Mesenchymal stem cell (in vitro differentiated cells and primary cell): ENCODE data around the gene GABRP. TPM values are rescaled to one million over a fixed set of nuclear protein-coding genes. Genes with fewer than 3 reads are reported as not detected.

ENCODE experiments used
- DNase-seq: peaks from one replicate; pipeline ENCODE4 v3.0.0-alpha.2; 2013
- H2AFZ ChIP-seq: one replicate; pipeline ENCODE4 v1.6.1; 2013; ENCODE audit warnings: low read depth, mild to moderate bottlenecking, control low read depth, inconsistent platforms, low read length, moderate library complexity
- H2AK5ac ChIP-seq: 2 replicates; pipeline ENCODE4 v1.6.1; 2013; ENCODE audit warnings: low read length, moderate library complexity, mild to moderate bottlenecking, inconsistent platforms; ENCODE audit not compliant: severe bottlenecking
- H2BK120ac ChIP-seq: one replicate; pipeline ENCODE4 v1.6.1; 2013; ENCODE audit warnings: low read depth, mild to moderate bottlenecking, inconsistent platforms, low read length, moderate library complexity
- H2BK12ac ChIP-seq, 2 experiments: one replicate each; pipeline ENCODE4 v1.6.1; 2013; ENCODE audit warnings: inconsistent platforms in 2 of 2, low read length in 2 of 2, mild to moderate bottlenecking in 2 of 2, moderate library complexity in 2 of 2, control low read depth in 1 of 2
- H2BK15ac ChIP-seq: one replicate; pipeline ENCODE4 v1.6.1; 2013; ENCODE audit warnings: mild to moderate bottlenecking, low read depth, inconsistent platforms; ENCODE audit not compliant: poor library complexity, severe bottlenecking
- H2BK5ac ChIP-seq: 2 replicates; pipeline ENCODE4 v1.6.1; 2013; ENCODE audit warnings: low read depth, mild to moderate bottlenecking, low read length, control low read depth, inconsistent platforms; ENCODE audit not compliant: poor library complexity, severe bottlenecking
- H3K14ac ChIP-seq, 2 experiments: one replicate each; pipeline ENCODE4 v1.6.1; 2013; ENCODE audit warnings: inconsistent platforms in 2 of 2, low read length in 2 of 2, control low read depth in 1 of 2, mild to moderate bottlenecking in 1 of 2, moderate library complexity in 1 of 2
- H3K18ac ChIP-seq, 2 experiments: one replicate each; pipeline ENCODE4 v1.6.1; 2013; ENCODE audit warnings: inconsistent platforms in 2 of 2, low read length in 2 of 2, control low read depth in 1 of 2, low read depth in 1 of 2, mild to moderate bottlenecking in 1 of 2
- H3K23ac ChIP-seq, 2 experiments: one replicate each; pipeline ENCODE4 v1.6.1; 2013; ENCODE audit warnings: inconsistent platforms in 2 of 2, low read length in 2 of 2, mild to moderate bottlenecking in 2 of 2, moderate library complexity in 2 of 2, control low read depth in 1 of 2
- H3K27ac ChIP-seq: 2 replicates; pipeline ENCODE4 v1.5.1; 2013; ENCODE audit warnings: mild to moderate bottlenecking, moderate library complexity, low read length, control low read depth, inconsistent platforms; ENCODE audit not compliant: poor library complexity, severe bottlenecking
- H3K27me3 ChIP-seq, 2 experiments: 2 replicates each; pipeline versions ENCODE4 v1.6.1 to v1.7.0; 2013; ENCODE audit warnings: low read length in 2 of 2, mild to moderate bottlenecking in 2 of 2, moderate library complexity in 2 of 2, control low read depth in 1 of 2, inconsistent platforms in 1 of 2; ENCODE audit not compliant: control insufficient read depth in 1 of 2, insufficient read depth in 1 of 2
- H3K36me3 ChIP-seq, 2 experiments: 2 replicates each; pipeline versions ENCODE4 v1.6.1 to v1.7.0; 2013; ENCODE audit warnings: low read length in 2 of 2, control low read depth in 1 of 2, inconsistent platforms in 1 of 2, low read depth in 1 of 2, mild to moderate bottlenecking in 1 of 2; ENCODE audit not compliant: insufficient read depth in 2 of 2, control insufficient read depth in 1 of 2
- H3K4ac ChIP-seq, 2 experiments: one replicate each; pipeline ENCODE4 v1.6.1; 2013; ENCODE audit warnings: inconsistent platforms in 2 of 2, low read length in 2 of 2, mild to moderate bottlenecking in 2 of 2, moderate library complexity in 2 of 2, control low read depth in 1 of 2, low read depth in 1 of 2
- H3K4me1 ChIP-seq: 2 replicates; pipeline ENCODE4 v1.6.1; 2013; ENCODE audit warnings: low read depth, low read length, control low read depth; ENCODE audit not compliant: control insufficient read depth, insufficient read depth
- H3K4me2 ChIP-seq: 2 replicates; pipeline ENCODE4 v1.6.1; 2013; ENCODE audit warnings: low read length, mild to moderate bottlenecking, inconsistent platforms; ENCODE audit not compliant: poor library complexity, severe bottlenecking
- H3K4me3 ChIP-seq, 2 experiments: 2 replicates each; pipeline versions ENCODE4 v1.5.1 to v1.7.0; 2013; ENCODE audit warnings: low read length in 2 of 2, mild to moderate bottlenecking in 2 of 2, control low read depth in 1 of 2, low read depth in 1 of 2; ENCODE audit not compliant: insufficient read depth in 1 of 2
- H3K79me1 ChIP-seq: replicated peaks from 2 replicates; pipeline ENCODE4 v1.6.1; 2013; ENCODE audit warnings: mild to moderate bottlenecking, control low read depth, low read length, inconsistent platforms; ENCODE audit not compliant: poor library complexity, severe bottlenecking
- H3K9ac ChIP-seq: 2 replicates; pipeline ENCODE4 v1.7.0; 2013; ENCODE audit warnings: mild to moderate bottlenecking, low read length, moderate library complexity
- H3K9me3 ChIP-seq: 2 replicates; pipeline ENCODE4 v1.7.0; 2013; ENCODE audit warnings: mild to moderate bottlenecking, low read length; ENCODE audit not compliant: control insufficient read depth
- H4K8ac ChIP-seq: one replicate; pipeline ENCODE4 v1.6.1; 2013; ENCODE audit warnings: inconsistent platforms, mild to moderate bottlenecking, low read length, moderate library complexity
- H4K91ac ChIP-seq: one replicate; pipeline ENCODE4 v1.6.1; 2013; ENCODE audit warnings: mild to moderate bottlenecking, low read length, inconsistent platforms
- WGBS: methylation state at CpG from one replicate; pipeline ENCODE4 v1.1.7; 2013; ENCODE audit warnings: mixed read lengths; 5-methylcytosine and 5-hydroxymethylcytosine counted together
- polyA plus RNA-seq, 2 experiments: library from polyadenylated mRNA; stranded (reverse); fragments of 200-250 nt; gene quantifications; one replicate each; pipeline ENCODE4 v1.2.3, GENCODE V29; 2013

The GABRP gene, protein sequence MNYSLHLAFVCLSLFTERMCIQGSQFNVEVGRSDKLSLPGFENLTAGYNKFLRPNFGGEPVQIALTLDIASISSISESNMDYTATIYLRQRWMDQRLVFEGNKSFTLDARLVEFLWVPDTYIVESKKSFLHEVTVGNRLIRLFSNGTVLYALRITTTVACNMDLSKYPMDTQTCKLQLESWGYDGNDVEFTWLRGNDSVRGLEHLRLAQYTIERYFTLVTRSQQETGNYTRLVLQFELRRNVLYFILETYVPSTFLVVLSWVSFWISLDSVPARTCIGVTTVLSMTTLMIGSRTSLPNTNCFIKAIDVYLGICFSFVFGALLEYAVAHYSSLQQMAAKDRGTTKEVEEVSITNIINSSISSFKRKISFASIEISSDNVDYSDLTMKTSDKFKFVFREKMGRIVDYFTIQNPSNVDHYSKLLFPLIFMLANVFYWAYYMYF
- not detected for polyA plus RNA-seq (2013, experiment 1 of 2)
- polyA plus RNA-seq (2013, experiment 2 of 2): not detected

DNA sequence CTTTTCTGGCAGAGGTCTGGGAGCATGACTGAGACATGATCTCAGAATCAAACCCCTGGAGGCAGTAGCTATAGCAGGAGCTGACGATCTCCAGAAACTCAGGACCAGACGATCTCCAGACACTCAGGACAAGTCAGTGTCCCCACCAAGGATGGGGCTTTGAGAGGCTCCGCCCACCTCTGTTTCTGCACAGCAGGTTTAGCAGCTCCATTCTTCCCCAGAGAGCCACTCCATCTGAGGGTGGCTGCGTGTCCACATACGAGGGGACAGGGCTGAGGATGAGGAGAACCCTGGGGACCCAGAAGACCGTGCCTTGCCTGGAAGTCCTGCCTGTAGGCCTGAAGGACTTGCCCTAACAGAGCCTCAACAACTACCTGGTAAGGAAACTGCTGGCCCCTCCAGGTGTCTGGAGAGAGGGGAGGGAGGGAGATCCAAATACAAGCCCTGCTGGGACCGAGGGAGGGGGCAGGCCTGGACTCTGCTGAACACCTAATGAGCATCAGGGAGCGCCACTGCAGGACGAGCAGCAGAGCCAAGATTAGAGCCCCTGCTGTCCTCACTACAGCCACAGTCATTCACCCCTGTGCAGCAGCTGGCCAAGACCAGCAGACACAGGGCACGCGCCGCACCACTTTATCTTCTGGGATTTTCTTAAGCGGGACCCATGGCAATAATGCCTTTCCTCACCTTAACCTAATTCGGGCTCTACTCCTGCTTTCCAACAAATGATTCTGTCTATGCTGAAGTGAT lies at the start of gene GABRP:
GABRP (plus strand) TSS at position 228 of the 750 bp plus-strand sequence. CDS start 4,891 bp downstream, outside the sequence.
- Histone ChIP-seq H2BK15ac (no peak within 1 kb of the TSS), H3K36me3 (no peaks in the 10 kb centered on the region), H4K91ac (no peak within 1 kb of the TSS), H3K79me1 (no peaks in the 10 kb centered on the region), H3K18ac (no peak within 1 kb of the TSS), H2BK120ac (no peak within 1 kb of the TSS), H3K4me2 (no peak within 1 kb of the TSS), H2AK5ac (no peak within 1 kb of the TSS), H3K27ac (no peak within 1 kb of the TSS), H3K9ac (no peak within 1 kb of the TSS), H3K4me3 (no peak within 1 kb of the TSS), H3K23ac (no peak within 1 kb of the TSS), H2AFZ (no peak within 1 kb of the TSS), H3K14ac (no peak within 1 kb of the TSS), H3K4me1 (peaks cover 2% of the 10 kb centered on the region), H3K27me3 (peaks cover 3 to 18% of the 10 kb centered on the region in 2 experiments), H2BK12ac (no peak within 1 kb of the TSS), H3K9me3 (no peaks in the 10 kb centered on the region), H2BK5ac (no peak within 1 kb of the TSS), H3K4ac (no peak within 1 kb of the TSS), H4K8ac (no peak within 1 kb of the TSS)
- no peak for DNase-seq
- 76% methylated on average over 13 of the region's 14 CpGs for WGBS

DNA sequence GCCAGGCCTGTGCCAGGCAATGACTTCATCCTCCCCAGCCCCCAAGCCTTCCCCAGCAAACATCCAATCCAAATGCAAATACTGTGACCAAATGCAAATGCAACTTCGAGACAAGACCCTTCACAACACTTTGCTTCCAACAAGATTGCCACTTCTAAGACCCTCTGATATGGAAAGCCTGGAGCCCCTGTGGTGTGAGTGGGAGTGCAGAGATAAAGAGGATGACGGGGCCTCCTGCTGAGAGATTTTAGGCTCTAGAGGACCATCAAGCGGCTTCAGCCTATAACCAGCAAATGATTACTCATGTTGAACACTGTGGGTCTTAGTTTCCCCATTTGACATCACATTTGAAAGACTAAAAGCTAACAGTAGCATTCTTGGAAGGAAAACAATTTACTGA lies 46.6 kb upstream of the GABRP start:
- Histone ChIP-seq H3K36me3 (peaks cover 0 to 3% of the 10 kb centered on the region in 2 experiments), H2BK120ac (no peak overlapping the region), H3K4me3 (no peak overlapping the region), H3K9ac (no peak overlapping the region), H4K91ac (no peak overlapping the region), H2BK12ac (no peak overlapping the region), H3K4me2 (no peak overlapping the region), H3K14ac (no peak overlapping the region), H3K18ac (no peak overlapping the region), H3K4me1 (no peaks in the 10 kb centered on the region), H3K9me3 (peaks cover 21% of the 10 kb centered on the region), H2AK5ac (no peak overlapping the region), H2BK15ac (no peak overlapping the region), H4K8ac (no peak overlapping the region), H3K27me3 (peaks cover 15 to 18% of the 10 kb centered on the region in 2 experiments), H3K23ac (no peak overlapping the region), H3K79me1 (no peaks in the 10 kb centered on the region), H2BK5ac (no peak overlapping the region), H3K4ac (no peak overlapping the region), H2AFZ (no peak overlapping the region), H3K27ac (no peak overlapping the region)
- no peak for DNase-seq
- WGBS: 33% methylated on average over 1 of the region's 3 CpGs

DNA sequence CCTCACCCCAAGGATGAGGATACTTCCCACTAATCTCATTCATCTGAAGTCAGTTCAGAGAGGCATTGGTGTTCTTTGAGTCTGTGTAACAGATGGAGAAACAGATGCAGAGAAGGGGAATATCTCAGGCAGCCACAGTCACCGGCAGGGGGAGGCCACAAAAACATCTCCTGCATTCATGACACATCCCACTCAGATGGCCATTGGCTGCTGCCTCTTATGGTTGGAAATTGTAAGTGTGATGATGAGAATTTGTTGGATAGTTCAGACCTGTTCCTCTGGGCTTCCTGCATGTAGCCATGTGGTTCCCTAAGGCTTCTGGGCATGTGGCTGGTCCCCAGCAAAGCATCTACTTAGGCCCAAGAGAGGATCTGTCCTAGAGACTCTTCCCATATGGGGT lies 45.9 kb upstream of the GABRP start:
- no peaks in the 10 kb centered on the region for H3K4me1 ChIP-seq
- H3K79me1 ChIP-seq: no peaks in the 10 kb centered on the region
- H3K4me2 ChIP-seq: no peak overlapping the region
- H3K14ac ChIP-seq: no peak overlapping the region
- peaks cover 15 to 18% of the 10 kb centered on the region in 2 experiments for H3K27me3 ChIP-seq
- peaks cover 0 to 3% of the 10 kb centered on the region in 2 experiments for H3K36me3 ChIP-seq
- no peak overlapping the region for H2BK5ac ChIP-seq
- no peak overlapping the region for H3K23ac ChIP-seq
- no peak overlapping the region for H3K4me3 ChIP-seq
- peaks cover 21% of the 10 kb centered on the region for H3K9me3 ChIP-seq
- H3K18ac ChIP-seq: no peak overlapping the region
- no peak overlapping the region for H4K8ac ChIP-seq
- no peak overlapping the region for H3K4ac ChIP-seq
- H2AK5ac ChIP-seq: no peak overlapping the region
- H2AFZ ChIP-seq: no peak overlapping the region
- H4K91ac ChIP-seq: no peak overlapping the region
- no peak overlapping the region for H3K9ac ChIP-seq
- WGBS: 57% methylated on average over 1 of the region's 1 CpG
- no peak for DNase-seq
- H2BK12ac ChIP-seq: no peak overlapping the region
- no peak overlapping the region for H3K27ac ChIP-seq
- H2BK15ac ChIP-seq: no peak overlapping the region
- no peak overlapping the region for H2BK120ac ChIP-seq

DNA sequence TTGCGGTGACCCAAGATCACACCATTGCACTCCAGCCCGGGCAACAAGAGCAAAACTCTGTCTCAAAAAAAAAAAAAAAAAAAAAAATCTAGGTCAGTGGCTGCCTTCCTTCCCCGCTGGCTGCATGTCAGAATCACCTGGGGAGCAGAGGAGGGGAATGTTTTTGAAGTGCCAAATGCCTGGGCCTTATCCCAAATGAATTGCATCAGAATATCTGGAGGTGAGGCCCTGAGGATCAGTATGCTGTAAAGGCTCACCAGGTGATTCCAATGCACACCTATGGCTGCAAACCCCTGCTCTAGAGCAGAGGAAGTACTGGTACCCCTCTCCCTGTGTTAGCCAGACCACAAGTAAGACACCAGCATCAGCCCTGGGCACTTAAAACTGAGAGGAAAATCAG lies 44.7 kb upstream of the GABRP start:
- Histone ChIP-seq H3K4ac (no peak overlapping the region), H3K79me1 (no peaks in the 10 kb centered on the region), H3K9me3 (peaks cover 18% of the 10 kb centered on the region), H4K8ac (no peak overlapping the region), H3K27ac (no peak overlapping the region), H3K4me1 (no peaks in the 10 kb centered on the region), H3K27me3 (peaks cover 19 to 20% of the 10 kb centered on the region in 2 experiments), H2AFZ (no peak overlapping the region), H2BK5ac (no peak overlapping the region), H2BK120ac (no peak overlapping the region), H4K91ac (no peak overlapping the region), H2AK5ac (no peak overlapping the region), H3K9ac (no peak overlapping the region), H3K36me3 (peaks cover 0 to 2% of the 10 kb centered on the region in 2 experiments), H3K23ac (no peak overlapping the region), H3K18ac (no peak overlapping the region), H2BK15ac (no peak overlapping the region), H3K4me2 (no peak overlapping the region), H3K14ac (no peak overlapping the region), H2BK12ac (no peak overlapping the region), H3K4me3 (no peak overlapping the region)
- no peak for DNase-seq
- WGBS: 15% methylated on average over 1 of the region's 3 CpGs
